Activated CD4-positive, CD25-positive, alpha-beta regulatory T cell treated with anti-CD3 and anti-CD28 coated beads, Interleukin-2, amount 50 U/mL, for 72 hours (primary cell): ENCODE data around the gene G3BP2.
"Not testable (repeated sequence)": the region's sequence is repeated elsewhere in the genome, so short reads cannot be mapped to it uniquely, and the experiment has no call there.

ENCODE experiments used
- DNase-seq: peaks from one replicate; pipeline ENCODE4 v3.0.0; 2021

Gene G3BP2

DNA sequence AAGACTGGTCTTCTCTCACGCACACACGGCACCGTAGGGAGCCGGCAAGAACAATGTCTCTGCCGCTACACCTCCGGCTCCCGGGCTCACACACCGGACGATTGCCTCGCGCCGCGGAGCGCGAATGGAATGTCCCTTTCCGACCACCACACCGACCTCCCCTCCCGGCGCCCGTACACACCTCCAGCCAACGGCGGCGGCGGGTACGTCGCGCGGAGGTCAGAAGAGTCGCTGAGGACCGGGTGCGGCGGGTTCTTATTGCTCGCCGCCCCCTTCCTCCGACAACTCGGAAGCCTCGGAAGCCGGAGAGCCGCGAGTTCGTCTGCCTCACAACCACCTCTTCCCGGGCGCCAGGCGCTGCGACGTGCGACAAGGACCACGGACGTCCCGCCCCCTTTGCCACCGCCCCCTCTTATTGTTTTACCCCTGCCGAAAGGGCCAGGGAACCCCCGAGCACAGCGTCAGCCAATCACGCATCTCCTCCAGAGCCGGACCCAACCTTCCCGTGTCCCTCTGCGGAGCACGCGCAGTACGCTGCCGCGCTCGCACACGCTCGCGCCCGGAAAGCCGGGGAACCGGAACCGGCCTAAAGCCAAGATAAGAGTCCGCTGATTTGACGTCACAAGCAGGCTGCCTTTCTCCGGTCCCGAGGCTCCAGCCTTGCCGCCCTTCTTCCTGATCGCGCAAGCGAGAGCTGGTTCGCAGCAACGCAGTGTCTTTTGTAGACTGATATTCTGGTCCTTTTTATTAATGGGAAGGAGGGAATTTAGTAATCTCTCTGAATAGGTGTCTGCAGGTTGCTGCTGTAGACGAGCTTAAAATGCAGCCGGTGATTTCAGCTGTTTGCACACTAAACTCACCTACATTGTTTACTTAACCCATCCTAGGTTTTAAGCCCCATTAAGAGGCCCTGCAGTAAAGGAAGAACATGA lies at the start of gene G3BP2:
Gene G3BP2, minus strand, starts transcription at position 385 of the 932 bp plus-strand sequence. CDS start 11,386 bp downstream, outside the sequence.
- DNase-seq = peak; percentile 92

DNA sequence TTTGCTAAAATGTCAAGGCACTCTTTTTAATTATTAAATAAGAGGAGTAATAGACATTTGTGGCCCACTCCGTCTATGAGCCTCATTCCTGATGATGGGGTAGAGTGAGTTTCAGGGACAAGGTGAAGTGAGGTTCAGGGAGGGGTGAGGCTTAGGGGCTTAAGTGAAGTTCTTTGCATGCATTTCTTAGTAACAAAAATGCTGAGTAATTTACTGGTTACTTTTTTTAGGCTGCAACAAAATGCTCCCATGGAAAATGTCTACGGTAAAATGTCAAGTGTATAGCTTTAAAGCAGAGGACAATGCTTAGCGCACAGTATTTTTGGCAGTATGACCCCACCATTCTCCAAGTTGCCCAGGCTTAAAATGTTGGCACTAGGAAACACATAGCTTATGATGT lies 49.2 kb upstream of the G3BP2 start:
- DNase-seq = no peak

DNA sequence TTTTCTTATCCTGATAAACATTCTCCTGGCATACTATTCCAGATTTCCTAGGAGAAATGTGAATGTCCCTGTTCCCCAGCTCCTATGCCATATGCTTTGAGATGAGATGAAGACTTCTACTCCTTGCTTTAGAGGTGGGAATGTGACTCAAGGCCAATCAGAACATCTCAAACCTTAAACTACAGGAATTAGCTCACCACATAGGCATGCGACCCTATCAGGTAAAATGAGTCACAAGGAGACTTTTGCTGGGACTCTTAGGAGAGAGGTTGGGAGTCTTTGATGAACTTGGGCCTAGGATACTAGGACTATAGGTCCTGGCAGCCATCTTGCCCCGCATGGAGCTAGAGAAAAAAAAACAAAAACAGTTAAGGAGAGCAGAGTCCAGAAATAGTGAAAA lies 45.3 kb upstream of the G3BP2 start:
- DNase-seq = no peak

GRCh38 chr4:75717408-75717807 lies 44.2 kb upstream of the G3BP2 start:
- DNase-seq = no peak

GRCh38 chr4:75716054-75716453 lies 42.8 kb upstream of the G3BP2 start:
- not testable (repeated sequence) for DNase-seq

- DNase-seq = no peak
Measured at GRCh38 chr4:75715105-75715799, 42.0 kb upstream of the G3BP2 start.

- DNase-seq = no peak
Measured at GRCh38 chr4:75714704-75715103, 41.5 kb upstream of the G3BP2 start.

DNA sequence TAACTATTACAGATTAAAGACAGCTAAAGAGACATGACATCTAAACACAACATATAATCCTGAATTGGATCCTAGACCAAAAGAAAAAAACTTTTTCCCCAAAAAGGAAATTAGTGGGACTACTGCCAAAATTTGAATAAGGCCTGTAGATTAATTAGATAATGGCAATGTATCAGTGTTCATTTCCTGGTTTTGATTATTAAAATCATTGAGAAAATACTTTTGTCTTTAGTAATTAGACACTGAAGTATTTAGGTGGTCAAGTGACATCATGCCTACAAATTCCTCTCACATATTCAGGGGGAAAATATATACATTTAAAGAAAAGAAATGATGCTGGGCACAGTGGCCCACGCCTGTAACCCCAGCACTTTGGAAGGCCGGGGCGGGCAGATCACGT lies 40.8 kb upstream of the G3BP2 start:
- DNase-seq = no peak

DNA sequence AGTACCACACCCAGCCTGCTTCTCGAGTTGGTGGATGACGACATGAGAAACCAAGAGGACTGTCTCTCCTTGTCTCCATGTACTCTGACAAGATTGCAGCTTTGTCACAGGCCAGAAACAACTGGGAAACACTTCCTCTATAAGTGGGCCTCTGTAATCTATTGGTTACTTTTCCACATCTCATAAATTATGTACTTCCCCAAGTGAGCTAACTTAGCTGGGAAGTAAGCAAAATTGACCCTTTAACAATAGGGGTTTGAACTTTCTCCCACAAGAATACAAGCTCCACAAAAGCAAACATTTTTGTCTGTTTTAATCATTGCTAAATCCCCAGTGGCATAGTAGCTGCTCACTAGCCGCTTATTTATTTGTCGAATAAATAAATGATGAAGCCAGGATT lies 37.0 kb upstream of the G3BP2 start:
- no peak for DNase-seq

DNA sequence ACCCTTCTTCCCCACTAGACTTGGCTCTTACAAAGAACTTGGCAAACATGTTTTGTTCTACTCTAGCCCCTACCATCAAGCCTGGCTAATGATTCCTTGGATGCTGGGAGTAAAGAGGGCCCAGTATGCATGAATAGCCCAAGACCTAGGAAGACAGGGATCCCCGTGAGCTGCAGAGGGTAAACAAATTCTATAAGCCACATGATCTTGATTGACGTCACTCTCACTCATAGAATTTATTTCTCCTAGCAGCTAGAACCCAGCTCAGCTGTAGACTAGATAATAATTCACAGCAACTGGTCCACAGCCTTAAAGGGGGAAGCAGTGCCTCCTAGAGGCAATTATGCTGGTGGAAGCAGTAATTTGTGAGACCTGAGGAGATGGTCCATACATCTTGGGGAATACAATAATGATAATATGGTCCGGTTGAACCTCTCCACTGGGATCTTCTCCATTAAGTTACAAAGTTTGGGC lies 35.0 kb upstream of the G3BP2 start:
- DNase-seq = no peak

- DNase-seq = no peak
Measured at GRCh38 chr4:75705198-75705977, 32.2 kb upstream of the G3BP2 start.

DNA sequence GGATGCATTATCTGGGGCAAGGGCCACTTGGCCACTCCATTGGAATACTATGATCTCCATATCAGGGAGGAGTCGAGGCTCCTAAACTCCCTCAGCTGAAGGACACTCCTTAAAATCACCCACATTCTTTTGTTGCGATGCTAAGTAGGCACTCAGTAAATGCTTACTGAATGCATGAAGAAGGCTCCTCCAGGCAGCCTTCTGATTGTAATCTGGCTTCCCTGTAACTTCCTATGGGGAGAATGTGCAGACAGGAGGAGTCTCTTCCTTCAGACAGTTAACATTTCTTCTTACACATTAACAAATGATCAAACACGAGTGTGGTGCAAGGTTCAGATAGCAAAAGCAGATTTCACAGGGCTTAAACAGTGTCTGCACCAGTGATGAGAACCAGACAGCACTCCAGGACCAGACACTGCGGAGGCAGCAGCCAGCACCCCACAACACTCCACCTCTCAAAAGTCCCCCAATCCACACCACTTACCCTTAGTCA lies 29.8 kb upstream of the G3BP2 start:
- DNase-seq = no peak

- DNase-seq = no peak
Measured at GRCh38 chr4:75699299-75699698, 26.1 kb upstream of the G3BP2 start.

- no peak for DNase-seq
Measured at GRCh38 chr4:75698963-75699228, 25.7 kb upstream of the G3BP2 start.

- DNase-seq = no peak
Measured at GRCh38 chr4:75698162-75698962, 25.2 kb upstream of the G3BP2 start.

- no peak for DNase-seq
Measured at GRCh38 chr4:75696581-75696980, 23.4 kb upstream of the G3BP2 start.

DNA sequence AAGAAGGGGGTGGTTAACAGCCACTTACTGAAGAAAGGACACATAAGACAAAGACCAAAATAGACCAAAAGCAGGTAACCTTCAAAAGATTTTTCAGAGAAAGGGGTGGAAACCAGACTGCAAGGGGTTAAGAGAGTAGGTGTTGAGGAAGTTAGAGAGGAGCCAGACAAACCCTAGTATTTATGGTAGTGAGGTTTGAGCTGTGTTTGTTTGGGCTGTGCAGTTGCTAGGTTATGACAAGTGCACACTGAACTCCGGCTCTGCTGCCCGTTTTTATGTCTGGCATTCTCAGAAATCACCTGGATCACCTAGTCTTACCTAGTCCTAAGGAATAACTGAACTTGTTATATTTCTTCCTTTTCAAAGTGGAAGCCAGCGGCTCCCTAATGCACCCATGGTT lies 22.9 kb upstream of the G3BP2 start:
- DNase-seq = no peak

- DNase-seq = not testable (repeated sequence)
Measured at GRCh38 chr4:75692066-75692465, 18.9 kb upstream of the G3BP2 start.

DNA sequence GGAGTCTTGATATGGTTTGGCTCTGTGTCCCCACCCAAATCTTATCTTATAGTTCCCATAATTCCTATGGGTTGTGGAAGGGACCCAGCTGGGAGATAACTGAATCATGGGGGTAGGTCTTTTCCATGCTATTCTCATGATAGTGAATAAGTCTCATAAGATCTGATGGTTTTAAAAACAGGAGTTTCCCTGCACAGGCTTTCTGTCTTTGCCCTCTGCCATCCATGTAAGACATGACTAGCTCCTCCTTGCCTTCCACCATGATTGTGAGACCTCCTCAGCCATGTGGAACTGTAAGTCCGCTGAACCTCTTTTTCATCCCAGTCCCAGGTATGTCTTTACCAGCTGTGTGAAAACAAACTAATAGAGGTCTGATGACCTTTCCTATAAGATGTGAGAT lies 13.9 kb upstream of the G3BP2 start:
- DNase-seq = not testable (repeated sequence)

GRCh38 chr4:75686346-75686745 lies 13.1 kb upstream of the G3BP2 start:
- no peak for DNase-seq

GRCh38 chr4:75685546-75686189 lies 12.5 kb upstream of the G3BP2 start:
- DNase-seq = no peak
